Measurements from ENCODE around the gene TBX4.

GRCh38 chr17:61481421-61481820, 29.2 kb downstream of the TBX4 start:
- TF ChIP-seq CTCF (IDR thresholded peaks at IDR 0.05) (no peak), POLR2A (IDR thresholded peaks at IDR 0.05) (no peak), EP300 (IDR thresholded peaks at IDR 0.05) (no peak)
